HG03045 (cell line): Measurements from ENCODE around the gene AHRR.

Experiments used
- ATAC-seq: cut with Tn5 transposase; IDR thresholded peaks from one replicate; pipeline ENCODE4 v1.9.1; 2021; ENCODE audit warnings: mild to moderate bottlenecking, moderate library complexity; ENCODE audit not compliant: unreplicated experiment

Gene AHRR

DNA sequence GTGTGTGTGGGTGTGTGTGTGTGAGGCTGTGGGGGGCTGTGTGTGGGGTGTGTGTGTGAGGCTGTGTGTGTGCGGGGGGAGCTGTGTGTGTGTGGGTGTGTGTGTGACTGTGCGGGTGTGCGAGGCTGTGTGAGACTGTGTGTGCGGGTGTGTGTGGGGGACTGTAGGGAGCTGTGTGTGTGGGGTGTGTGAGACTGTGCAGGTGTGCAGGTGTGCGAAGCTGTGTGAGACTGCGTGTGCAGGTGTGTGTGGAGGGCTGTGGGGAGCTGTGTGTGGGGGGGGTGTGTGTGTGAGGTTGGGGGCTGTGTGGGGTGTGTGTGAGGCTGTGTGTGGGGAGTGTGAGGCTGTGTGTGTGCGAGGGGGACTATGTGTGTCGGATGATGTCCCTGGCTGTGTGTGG, 23.2 kb downstream of the AHRR start:
- ATAC-seq = no peak

DNA sequence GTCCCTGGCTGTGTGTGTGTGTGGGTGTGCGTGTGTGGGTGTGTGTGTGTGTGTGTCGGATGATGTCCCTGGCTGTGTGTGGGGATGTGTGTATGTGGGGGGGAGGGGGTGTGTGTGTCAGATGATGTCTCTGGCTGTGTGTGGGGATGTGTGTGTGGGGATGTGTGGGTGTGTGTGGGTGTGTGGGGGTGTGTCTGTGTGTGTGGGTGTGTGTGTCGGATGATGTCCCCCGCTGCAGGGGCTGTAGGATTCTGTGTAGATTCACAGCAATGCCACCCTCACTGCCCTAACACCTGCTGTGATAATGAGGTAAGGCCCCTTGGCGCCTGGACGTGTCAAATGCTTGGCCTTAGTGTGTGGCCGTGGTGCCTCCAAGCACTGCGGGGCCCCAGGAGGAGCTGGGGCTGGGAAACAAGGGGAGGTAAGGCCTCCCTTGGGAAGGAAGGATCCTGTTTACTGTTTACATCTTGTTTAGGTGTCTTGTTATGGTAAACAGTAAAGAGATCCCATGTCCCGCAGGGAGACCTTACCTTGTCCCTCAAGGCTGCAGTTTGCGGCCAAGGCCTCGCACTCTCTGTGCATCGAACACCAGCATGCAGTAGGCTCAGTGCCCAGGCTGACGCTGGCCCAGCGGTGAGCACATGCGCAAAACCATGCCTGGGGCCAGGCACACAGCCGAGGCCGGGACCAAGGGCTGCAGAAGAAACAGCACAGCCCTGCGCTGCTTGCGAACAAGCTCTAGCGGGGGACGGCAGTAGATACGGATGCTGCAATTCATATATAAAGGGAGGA, 24.1 kb downstream of the AHRR start:
- no peak for ATAC-seq

DNA sequence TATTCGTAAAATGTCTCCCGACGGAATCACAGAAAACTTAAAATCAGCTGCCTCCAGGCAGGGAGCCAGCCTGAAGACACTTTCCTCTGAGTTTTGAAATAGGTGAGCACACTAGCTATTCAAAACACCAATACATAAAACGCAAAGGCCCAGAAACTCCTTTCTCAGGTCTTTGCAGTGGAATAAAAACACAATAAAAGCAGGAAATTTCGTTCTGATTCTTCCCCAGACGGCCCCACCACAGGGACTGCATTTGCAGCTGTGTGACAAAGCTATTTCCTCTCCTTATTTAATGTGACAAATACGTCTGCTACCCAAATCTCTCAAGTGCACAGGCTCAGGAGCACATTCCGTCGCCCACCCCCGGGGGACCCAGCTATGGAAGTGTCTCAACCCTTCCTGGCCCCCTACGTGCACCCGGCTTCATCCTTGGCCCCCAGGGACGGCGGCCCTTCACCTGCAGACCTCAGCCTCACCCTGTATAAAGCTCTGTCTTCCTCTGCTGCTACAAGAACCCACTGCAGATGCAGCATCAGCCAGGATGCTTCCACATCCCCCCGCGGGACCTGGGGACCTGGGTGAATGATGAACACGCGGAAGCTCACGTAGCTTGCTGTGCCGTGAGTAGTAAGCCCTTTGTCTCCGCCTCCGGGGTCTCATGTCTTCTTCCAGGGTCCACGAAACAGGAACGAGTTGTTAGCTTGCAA, 24.9 kb downstream of the AHRR start:
- ATAC-seq = no peak

DNA sequence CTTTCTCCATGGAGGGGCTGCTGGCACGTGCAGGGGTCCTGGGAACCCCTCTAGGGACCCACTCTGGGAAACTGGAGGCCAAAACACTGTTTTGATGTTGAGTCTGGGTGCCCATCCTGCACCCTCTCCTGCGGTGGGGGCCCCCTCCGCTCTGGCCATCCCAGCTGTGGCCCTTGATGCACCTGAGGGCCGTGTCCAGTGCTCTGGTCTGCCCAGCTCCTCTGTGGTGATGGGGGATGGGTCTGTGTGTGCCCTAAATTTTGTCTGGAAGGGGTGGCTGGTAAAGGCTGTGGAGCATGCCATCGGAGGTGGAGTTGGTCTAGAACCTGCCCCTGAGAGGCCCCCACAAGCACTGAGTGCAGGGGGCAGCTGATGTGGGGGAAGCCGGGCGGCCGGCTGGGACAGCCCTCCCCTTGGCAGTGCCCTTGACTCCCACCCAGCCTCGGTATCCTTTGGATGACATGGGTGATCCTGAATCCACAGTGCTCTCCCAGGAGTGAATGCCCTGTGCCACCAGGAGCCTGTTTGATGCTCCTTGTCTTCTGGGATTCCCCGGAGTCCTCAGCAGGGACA, 26.3 kb downstream of the AHRR start:
- no peak for ATAC-seq

DNA sequence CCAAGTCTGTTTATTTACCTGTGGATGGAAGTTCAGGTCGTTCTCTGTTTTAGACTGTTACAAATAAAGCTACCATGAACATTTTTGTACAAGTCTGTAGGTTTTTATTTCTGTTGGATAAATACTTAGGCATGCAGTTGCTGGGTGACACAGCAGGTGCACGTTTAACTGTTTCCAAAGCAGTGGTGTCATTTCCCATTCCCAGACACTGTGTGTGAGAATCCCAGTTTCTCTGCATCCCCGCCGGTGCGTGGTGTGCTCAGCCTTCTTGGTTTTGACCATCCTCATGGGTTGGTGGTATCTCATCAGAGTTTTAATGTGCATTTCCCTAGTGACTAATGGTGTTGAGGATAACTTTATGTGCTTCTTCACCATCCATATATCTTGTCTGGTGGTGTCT, 27.2 kb downstream of the AHRR start:
- no peak for ATAC-seq

DNA sequence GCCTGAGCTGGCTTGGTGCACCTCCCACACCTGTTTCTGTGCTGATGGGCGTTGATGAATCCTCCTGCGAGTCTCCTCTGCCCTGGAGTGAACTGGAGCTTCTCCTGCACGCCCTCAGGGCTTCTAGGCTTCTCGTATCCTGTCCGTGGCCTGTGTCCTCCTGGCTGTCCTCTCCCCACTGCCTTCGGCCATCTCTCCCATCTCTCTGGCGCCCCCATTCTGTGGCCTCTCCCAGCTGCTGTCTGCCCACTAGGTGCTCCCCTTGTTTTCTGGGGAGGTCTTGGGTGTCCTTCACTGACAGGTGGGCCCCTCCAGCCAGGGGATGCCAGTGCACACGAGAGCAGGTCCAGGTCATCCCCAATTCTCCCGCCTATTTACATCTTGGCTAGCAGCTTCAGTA, 28.8 kb downstream of the AHRR start:
- ATAC-seq = no peak

DNA sequence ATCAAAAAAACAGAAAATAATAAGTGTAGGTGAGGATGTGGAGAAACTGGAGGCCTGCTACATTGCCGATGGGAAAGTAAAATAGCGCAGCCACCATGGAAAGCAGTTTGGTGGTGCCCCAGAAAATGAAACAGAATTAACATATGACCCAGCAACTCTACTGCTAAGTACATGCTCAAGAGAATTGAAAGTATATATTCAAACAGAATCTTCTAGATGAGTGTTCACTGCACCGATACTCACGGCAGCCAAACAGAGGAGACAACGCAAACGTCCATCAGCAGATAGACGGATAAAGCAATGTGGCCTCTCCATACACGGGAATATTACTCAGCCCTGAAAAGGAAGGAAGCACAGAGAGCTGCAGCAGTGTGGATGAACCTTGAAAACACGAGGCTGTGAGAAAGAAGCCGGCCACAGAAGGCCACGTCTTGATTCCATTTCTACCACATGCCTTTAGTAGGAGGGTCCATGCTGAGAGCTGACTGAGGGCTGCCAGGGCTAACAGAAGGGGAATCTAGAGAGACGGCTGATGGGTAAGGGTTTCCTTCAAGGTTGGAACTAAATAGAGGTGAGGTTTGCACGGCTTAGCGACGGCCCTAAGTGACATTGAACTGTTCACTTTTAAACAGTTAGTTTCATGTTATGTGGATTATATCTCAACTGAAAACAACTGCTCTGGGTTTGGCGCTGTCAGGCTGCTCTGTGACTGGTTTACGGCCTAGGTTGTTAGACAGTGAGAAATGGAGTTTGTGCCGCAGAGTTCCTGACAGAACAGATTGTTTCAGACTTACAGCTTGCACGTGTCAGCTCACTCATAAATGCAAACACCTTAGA, 29.8 kb downstream of the AHRR start:
- no peak for ATAC-seq

DNA sequence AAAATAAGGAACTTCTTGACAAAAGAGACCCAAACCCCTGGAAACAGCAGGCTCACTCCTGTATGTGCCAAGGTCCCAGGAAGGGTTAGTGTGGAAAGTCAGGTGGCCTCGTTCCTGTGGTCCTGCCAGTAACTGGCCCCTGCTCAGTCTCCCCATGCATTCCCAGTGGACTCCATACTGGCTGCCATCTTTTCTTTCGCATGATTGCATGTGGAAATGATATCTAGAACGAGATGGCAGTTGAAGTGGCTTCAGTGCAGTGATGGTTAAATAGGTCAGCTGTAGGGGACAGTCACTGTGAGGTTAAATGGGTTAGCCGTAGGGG, 30.4 kb downstream of the AHRR start:
- ATAC-seq = no peak

DNA sequence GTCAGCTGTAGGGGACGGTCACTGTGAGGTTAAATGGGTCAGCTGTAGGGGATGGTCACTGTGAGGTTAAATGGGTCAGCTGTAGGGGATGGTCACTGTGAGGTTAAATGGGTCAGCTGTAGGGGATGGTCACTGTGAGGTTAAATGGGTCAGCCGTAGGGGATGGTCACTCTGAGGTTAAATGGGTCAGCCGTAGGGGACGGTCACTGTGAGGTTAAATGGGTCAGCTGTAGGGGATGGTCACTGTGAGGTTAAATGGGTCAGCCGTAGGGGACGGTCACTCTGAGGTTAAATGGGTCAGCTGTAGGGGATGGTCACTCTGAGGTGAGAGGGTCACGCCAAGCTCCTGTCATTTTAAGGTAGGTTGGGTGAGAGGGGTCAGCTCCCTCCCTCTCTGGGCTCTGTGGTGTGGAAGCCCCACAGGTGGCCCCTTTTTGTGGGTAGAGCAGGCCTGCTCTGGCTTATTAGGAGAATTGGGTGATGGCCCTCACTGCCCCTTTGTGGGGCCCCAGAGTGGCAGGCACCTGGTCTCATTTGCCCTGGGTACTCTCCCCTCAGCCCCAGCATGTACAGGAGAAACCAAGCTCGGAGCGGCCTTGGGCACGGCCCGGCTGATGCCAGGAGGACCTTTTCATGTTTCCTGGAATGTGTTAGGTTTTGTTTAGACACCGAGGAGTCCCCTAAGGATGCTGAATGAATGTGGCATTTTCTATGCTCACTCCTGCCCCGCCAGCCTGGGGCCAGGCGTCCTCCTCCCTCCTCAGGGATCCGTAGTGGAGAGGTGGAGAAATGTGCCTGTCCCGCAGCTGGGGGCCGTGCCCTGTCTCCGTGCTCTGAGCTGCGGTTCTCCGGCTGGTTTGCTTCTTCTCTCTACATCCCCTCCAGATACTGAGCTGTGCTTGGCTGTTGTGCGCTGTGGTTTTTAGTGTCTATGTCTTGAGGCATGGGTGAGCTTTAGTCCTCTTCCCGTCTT, 31.4 kb downstream of the AHRR start:
- ATAC-seq = no peak

DNA sequence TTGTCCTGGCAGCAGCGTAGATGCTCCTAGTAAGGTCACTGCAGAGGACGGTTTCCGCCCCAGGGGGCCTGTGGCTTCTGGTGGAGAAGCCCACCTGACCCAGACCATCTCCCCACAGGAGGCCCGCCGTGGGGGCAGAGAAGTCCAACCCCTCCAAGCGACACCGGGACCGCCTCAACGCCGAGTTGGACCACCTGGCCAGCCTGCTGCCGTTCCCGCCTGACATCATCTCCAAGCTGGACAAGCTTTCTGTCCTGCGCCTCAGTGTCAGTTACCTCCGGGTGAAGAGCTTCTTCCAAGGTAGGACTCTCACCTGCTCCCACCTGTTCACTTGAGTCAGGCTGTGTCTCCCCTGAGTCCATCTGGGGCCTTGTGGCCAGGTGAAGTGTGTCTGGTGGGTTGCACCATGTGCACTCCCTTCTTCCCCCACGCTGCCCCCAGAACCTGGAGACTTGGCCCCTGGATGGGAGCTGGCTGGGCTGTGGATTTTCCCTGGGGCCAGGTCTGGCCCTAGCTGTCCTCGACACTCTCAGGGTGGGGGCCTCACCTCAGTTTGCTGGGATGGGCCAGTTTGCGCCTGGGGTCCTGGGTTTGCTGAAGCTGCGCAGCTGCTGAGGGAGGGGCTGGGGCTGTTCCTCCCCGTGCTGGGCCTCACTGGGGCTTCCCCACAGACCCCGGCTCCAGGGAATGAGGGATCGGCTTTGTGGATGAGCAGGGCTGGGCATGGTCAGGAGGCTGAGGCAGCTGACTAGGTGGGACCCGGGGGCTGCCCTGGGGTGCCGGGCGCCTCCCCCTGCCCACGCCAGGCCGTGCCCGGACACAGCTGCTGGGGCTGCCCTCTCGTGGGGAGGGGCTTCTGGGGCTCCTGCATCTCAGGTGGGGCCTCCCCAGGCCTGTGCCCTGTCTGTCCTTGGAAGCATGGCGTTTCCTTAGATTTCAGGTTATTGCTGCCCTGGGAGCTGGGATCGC, 32.4 kb downstream of the AHRR start:
- ATAC-seq = no peak

DNA sequence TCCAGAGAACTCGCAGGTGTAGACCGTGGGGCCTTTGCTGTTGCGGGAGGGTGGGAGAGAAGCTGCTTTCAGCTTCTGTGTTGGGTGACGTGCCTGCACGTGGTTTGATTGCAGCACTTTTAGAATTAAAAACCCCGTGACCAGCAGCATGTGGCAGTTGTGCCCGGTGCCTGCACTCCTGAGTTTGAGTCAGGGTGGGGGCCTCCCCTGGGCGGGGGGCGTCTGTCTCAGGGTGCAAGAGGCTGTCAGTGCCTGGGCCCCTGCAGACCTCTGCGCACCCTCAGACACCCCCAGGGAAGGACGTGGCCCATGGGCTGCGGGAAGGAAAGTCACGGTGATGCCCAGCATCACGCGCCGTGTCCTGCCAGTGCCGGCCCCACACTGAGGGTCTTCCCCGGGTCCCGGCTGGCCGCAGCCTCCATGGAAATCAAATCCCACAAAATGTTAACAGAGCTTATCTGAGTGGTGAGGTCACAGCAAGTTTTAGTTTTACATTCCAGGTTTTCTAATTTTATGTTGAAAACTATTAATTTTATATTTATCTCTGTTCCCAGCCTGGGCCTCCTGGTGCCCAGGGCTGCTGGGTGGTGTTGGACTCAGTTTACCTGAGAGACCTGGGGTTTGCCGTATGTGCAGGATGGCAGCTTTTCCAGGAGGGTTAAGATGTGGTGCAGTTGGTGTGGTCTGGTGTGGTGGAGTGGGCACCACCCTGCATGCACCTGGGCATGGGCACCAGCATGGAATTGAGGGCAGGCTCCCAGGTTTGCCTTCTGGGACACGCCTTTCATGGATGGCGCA, 33.3 kb downstream of the AHRR start:
- ATAC-seq = no peak

DNA sequence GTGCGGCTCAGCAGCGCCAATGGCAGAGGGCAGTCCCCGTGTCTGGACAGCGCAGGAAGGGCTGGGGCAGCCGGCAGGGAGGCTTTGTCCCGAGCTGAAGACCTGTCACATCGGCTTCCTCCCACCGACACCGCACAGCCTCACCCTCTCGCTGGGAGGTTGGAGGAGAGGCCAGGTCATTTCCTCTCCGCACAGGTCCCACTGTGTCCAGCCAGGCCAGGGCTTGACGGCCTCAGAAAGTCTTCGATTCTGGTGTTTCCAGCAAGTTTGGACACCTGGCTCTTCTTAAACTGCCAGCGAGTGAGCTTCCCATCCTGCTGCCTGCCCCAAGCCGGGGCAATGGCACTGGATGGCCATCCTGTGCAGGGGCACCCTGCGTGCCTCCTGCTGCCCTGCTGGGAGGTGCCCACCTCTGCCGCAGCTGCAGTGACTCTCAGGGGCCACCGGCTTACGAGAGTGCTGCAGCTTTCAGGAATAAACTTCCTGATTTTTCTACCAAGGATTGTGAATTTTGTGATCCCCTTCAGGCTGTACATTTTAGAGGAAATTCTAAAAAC, 33.9 kb downstream of the AHRR start:
- ATAC-seq = no peak

DNA sequence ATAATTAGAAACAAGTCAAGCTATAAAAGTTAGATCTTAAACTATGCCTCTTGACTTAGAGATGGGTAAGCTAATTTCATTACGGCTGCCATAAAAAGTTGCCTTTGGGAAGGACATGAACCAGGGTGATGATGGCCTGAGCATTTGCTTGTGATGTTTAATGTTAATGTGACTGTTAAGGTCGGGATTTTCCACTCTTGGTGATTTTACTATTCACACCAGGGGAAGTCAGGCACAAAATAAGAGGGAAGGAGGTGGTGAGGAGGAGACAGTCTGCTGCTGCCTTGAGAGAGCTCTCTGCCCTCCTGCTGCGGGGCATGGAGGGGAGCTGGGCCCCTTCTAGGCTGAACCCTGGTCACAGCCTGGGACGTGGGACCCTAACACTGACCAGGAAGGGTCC, 34.4 kb downstream of the AHRR start:
- ATAC-seq = no peak

DNA sequence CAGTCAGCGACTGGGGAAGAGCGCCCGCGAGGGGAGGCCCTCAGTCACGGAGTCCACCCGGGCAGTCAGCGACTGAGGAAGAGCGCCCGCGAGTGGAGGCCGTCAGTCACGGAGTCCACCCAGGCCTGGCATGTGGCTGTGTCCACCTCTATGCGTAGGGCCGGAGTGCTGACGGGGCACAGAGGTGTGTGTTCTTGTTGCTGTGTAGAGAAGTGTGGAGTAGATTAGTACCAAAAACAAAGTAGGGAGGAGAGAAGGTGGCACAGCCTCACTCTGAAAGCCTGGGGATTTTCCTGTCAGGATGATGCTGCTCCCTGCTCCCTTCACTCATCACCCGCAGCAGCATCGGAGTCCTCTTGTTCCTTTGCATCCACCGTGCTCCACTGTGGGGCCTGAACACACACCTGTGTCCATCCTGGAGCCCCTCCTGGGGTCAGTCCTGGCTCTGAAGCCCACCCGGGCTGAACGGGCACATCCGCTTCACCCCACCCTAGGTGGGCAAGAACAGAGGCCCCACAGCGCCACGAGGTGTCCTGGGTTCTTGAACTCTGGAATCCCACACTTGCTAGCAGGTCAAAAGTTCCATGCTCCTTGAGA, 37.9 kb downstream of the AHRR start:
- ATAC-seq = no peak

DNA sequence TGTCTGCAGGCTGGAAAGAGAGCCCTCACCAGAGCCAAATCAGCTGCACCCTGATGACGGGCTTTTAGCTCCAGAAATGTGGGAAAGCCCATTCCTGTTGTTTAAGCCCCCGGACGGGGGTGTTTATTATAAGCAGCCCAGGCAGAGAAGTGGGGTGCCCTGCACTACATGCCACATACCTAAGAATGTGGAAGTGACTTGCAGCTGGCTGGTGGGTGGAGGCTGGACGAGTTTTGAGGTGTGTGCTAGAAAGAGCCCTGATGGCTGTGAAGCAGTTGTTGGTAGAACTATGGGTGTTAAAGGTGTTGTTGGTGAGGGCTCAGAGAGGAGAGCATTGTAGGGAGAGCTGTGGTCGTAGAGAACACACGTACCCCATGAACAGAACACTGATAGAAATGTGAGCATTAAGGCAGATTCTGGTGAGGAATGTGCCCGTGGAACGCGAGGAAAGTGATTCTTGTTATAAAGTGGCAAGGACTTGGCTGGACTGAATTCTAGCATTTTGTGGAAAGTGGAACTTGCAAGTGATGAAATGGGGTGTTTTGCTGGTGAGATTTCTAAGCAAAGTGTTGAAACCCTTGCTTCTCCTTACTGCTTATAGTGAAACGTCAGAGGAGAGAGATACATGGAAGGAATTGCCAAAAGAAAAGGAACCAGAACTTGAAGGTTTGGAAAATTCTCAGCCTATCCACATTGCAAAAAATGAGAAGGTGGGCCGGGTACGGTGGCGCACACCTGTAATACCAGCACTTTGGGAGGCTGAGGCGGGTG, 38.9 kb downstream of the AHRR start:
- no peak for ATAC-seq

DNA sequence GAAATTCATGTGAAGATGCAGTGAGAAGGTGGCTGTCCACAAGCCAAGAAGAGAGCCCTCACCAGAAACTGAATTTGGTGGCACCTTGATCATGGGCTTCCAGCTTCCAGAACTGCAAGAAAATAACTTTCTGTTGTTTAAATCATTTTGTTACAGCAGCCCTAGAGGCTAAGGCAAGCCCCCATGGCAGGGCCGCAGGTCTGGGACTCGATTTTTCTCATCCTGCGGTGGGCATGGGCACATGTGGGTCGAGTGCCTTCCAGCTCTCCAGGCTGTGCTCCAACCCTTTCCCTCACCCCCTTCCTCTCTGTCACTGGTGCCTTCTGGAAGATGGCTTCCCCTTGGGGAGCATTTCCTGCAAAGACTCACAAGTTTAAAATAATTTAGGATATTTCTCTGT, 40.7 kb downstream of the AHRR start:
- ATAC-seq = no peak
